GM23338 (cell line): ENCODE measurements around the gene QKI.

Source experiments
- EZH2 ChIP-seq: fragments of 200-600 bp; sonication (generic); IDR thresholded peaks from one replicate; pipeline ENCODE4 v1.8.0; 2017; ENCODE audit warnings: antibody characterized with exemption, mild to moderate bottlenecking, low read depth; ENCODE audit not compliant: unreplicated experiment
- EZH2phosphoT487 ChIP-seq: fragments of 200-600 bp; sonication (generic); IDR thresholded peaks from one replicate; pipeline ENCODE4 v1.8.1; 2018; ENCODE audit warnings: antibody characterized with exemption; ENCODE audit not compliant: unreplicated experiment
- JUNB ChIP-seq: IDR thresholded peaks from one replicate; pipeline ENCODE4 v1.6.1; 2016; ENCODE audit warnings: antibody characterized with exemption; ENCODE audit not compliant: unreplicated experiment
- NANOG ChIP-seq: IDR thresholded peaks from 2 replicates; pipeline ENCODE4 v1.6.1; 2016; ENCODE audit warnings: antibody characterized with exemption, borderline replicate concordance
- POLR2AphosphoS5 ChIP-seq: IDR thresholded peaks from 2 replicates; pipeline ENCODE4 v1.6.1; 2016; ENCODE audit warnings: antibody characterized with exemption, low read depth
- ZNF331 ChIP-seq: fragments of 250-450 bp; sonication (Bioruptor Pico); IDR thresholded peaks from 2 replicates; pipeline ENCODE4 v1.5.0; 2020; ENCODE audit warnings: low read depth, mild to moderate bottlenecking, moderate library complexity
- TF ChIP-seq, protein P1 (sequence below), 2 experiments: fragments of 200-600 bp in 1 of 2; sonication (generic) in 1 of 2; conservative IDR thresholded peaks; 2 replicates each; pipeline versions ENCODE4 v1.5.1 to v1.6.1; 2016 to 2017; ENCODE audit warnings: antibody characterized with exemption in 2 of 2, low read depth in 2 of 2, mild to moderate bottlenecking in 2 of 2, moderate library complexity in 1 of 2
- TF ChIP-seq, protein P2 (sequence below): IDR thresholded peaks from one replicate; pipeline ENCODE4 v1.6.1; 2018; ENCODE audit warnings: antibody characterized with exemption; ENCODE audit not compliant: unreplicated experiment

DNA sequence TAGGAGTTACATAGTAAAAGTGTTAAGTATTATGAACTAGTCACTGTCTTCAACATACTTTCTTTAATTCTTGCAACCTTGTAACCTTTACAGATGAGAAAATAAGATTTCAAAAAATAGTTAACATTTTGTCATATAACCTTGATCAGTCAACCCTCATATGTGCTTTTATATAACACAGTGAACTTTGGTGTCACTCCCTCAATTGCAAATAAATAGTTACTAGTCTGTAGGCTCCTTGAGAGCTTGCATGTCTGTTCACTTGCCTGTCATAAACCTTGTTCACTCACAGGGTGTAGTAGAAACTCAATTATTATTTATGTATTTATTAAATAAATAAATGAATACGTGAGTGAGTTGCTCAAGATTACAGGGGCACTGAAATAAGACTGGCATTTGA lies 107.5 kb downstream of the QKI start:
- TF ChIP-seq, protein P1, sequence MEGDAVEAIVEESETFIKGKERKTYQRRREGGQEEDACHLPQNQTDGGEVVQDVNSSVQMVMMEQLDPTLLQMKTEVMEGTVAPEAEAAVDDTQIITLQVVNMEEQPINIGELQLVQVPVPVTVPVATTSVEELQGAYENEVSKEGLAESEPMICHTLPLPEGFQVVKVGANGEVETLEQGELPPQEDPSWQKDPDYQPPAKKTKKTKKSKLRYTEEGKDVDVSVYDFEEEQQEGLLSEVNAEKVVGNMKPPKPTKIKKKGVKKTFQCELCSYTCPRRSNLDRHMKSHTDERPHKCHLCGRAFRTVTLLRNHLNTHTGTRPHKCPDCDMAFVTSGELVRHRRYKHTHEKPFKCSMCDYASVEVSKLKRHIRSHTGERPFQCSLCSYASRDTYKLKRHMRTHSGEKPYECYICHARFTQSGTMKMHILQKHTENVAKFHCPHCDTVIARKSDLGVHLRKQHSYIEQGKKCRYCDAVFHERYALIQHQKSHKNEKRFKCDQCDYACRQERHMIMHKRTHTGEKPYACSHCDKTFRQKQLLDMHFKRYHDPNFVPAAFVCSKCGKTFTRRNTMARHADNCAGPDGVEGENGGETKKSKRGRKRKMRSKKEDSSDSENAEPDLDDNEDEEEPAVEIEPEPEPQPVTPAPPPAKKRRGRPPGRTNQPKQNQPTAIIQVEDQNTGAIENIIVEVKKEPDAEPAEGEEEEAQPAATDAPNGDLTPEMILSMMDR (conservative IDR thresholded peaks at IDR 0.05; ENCODE audit: low read depth in 2 of 2) = no peak
- no peak for TF ChIP-seq POLR2AphosphoS5
- TF ChIP-seq, protein P2, sequence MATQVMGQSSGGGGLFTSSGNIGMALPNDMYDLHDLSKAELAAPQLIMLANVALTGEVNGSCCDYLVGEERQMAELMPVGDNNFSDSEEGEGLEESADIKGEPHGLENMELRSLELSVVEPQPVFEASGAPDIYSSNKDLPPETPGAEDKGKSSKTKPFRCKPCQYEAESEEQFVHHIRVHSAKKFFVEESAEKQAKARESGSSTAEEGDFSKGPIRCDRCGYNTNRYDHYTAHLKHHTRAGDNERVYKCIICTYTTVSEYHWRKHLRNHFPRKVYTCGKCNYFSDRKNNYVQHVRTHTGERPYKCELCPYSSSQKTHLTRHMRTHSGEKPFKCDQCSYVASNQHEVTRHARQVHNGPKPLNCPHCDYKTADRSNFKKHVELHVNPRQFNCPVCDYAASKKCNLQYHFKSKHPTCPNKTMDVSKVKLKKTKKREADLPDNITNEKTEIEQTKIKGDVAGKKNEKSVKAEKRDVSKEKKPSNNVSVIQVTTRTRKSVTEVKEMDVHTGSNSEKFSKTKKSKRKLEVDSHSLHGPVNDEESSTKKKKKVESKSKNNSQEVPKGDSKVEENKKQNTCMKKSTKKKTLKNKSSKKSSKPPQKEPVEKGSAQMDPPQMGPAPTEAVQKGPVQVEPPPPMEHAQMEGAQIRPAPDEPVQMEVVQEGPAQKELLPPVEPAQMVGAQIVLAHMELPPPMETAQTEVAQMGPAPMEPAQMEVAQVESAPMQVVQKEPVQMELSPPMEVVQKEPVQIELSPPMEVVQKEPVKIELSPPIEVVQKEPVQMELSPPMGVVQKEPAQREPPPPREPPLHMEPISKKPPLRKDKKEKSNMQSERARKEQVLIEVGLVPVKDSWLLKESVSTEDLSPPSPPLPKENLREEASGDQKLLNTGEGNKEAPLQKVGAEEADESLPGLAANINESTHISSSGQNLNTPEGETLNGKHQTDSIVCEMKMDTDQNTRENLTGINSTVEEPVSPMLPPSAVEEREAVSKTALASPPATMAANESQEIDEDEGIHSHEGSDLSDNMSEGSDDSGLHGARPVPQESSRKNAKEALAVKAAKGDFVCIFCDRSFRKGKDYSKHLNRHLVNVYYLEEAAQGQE = no peak
- no peak for TF ChIP-seq NANOG
- TF ChIP-seq ZNF331 (CRISPR knock-in tag) = no peak
- no peak for TF ChIP-seq EZH2
- no peak for TF ChIP-seq JUNB
- no peak for TF ChIP-seq EZH2phosphoT487
